GM12891 (cell line): ENCODE measurements around the gene JAGN1.
"Not testable (repeated sequence)": the region's sequence is repeated elsewhere in the genome, so short reads cannot be mapped to it uniquely, and the experiment has no call there.

ENCODE experiments used
- DNase-seq: peaks from one replicate; pipeline ENCODE4 v3.0.0; 2011; ENCODE audit warnings: low spot score; ENCODE audit not compliant: insufficient read length
- FAIRE-seq: peaks from 2 replicates; lab custom pipeline; 2011; peaks lifted over from hg19 to GRCh38; lab: Jason Lieb, UNC
- PAX5 ChIP-seq: IDR thresholded peaks from 2 replicates; pipeline ENCODE4 v1.6.1; 2011; ENCODE audit warnings: low read length, moderate library complexity, mild to moderate bottlenecking; ENCODE audit not compliant: insufficient read depth, severe bottlenecking
- POLR2A ChIP-seq: IDR thresholded peaks from 2 replicates; pipeline ENCODE4 v1.6.1; 2011; ENCODE audit warnings: low read depth, low read length, control low read depth
- POLR2AphosphoS5 ChIP-seq: IDR thresholded peaks from 2 replicates; pipeline ENCODE4 v1.6.1; 2011; ENCODE audit warnings: low read depth, low read length, control low read depth
- POU2F2 ChIP-seq: IDR thresholded peaks from 2 replicates; pipeline ENCODE4 v1.6.1; 2011; ENCODE audit warnings: low read depth, mild to moderate bottlenecking, control low read depth, low read length, moderate library complexity
- SPI1 ChIP-seq: IDR thresholded peaks from 2 replicates; pipeline ENCODE4 v1.6.1; 2011; ENCODE audit warnings: low read depth, low read length, control low read depth
- TAF1 ChIP-seq: IDR thresholded peaks from 2 replicates; pipeline ENCODE4 v1.6.1; 2011; ENCODE audit warnings: low read depth, low read length, control low read depth

JAGN1 gene

DNA sequence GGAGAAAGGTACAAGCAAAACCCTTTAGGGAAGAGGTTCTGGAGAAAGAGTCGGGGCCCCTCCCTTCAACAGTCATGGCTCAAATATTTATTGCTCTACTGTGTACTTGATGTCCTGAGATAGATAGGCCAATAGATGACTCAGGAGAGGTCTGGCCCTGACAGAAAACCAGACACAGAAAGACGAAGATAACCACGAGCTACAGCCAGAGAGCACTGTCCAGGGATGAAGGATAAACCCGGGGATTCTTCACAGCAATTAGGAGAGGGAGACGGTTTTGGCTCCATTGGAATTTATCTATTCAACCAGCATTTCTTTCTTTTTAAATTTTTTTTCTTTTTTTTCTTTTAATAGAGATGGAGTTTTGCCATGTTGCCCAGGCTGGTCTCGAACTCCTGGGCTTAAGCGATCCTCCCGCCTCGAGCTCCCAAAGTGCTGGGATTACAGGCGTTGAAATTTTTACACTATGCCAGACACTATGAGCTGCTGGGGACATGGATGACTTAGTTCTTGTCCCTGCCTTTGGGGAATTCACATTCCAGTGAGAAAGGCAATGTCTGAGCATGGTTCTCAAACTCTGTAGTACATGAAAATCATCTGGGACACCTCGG is 5.8 kb upstream of the JAGN1 start:
- TF ChIP-seq POLR2AphosphoS5 (no peak), POLR2A (no peak), POU2F2 (no peak), PAX5 (no peak), TAF1 (no peak), SPI1 (no peak)
- FAIRE-seq, result no peak
- DNase-seq, result no peak

DNA sequence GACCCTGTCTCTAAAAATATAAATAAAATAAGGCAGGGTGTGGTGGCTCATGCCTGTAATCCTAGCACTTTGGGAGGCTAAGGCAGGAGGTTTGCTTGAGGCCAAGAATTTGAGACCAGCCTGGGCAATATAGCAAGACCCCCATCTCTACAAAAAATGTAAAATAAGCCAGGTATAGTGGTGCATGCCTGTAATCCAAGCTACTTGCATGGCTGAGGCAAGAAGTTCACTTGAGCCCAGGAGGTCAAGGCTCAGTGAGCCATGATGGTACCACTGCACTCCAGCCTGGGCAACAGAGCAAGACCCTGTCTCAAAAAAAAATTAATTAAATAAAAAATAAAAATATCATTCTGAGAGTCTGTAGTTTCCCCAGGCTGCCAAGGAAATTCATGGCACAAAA is 4.1 kb upstream of the JAGN1 start:
- FAIRE-seq (no peak), DNase-seq (no peak)
- no peak for TF ChIP-seq POU2F2
- TF ChIP-seq POLR2A, result no peak
- TF ChIP-seq PAX5, result no peak
- no peak for TF ChIP-seq SPI1
- TF ChIP-seq POLR2AphosphoS5, result no peak
- no peak for TF ChIP-seq TAF1

DNA sequence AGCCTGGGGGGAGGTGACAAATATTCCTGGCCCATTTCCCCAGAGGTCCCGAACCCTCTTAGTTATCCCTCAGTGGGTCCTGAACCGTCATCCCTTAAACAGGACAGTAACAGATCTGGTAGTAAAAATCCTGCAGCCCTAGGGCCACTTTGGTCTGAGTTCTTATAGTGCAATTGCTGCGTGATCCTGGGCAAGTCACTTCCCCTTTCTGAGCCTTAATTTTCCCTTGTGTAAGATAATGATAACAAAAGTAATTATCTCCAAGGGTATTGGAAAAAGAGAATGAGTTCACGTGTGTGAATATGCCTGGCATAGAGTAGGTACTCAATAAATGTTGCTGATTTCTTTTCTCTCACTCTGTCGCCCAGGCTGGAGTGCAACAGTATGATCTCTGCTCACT is 2.9 kb upstream of the JAGN1 start:
- FAIRE-seq (no peak), DNase-seq (no peak)
- no peak for TF ChIP-seq POU2F2
- TF ChIP-seq TAF1, result no peak
- no peak for TF ChIP-seq POLR2A
- no peak for TF ChIP-seq POLR2AphosphoS5
- TF ChIP-seq PAX5, result no peak
- peak; percentile 63 for TF ChIP-seq SPI1

DNA sequence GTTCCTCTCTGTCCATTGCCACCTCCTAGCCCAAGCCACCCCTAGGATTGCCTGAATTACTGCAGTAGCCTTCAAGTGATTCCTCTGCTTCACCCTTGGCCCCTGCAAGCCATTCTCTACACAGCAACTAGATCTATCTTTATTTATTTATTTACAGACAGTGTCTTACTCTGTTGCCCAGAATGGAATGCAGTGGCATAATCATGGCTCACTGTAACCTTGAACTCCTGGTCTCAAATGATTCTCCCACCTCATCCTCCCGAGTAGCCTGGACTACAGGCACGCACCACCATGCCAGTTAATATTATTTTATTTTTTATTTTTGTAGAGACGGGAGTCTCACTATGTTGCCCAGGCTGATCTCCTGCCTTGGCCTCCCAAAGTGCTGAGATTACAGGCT is 1.9 kb upstream of the JAGN1 start:
- DNase-seq (no peak), FAIRE-seq (no peak)
- TF ChIP-seq SPI1, result no peak
- no peak for TF ChIP-seq POU2F2
- TF ChIP-seq TAF1, result no peak
- TF ChIP-seq POLR2AphosphoS5, result no peak
- TF ChIP-seq POLR2A, result no peak
- no peak for TF ChIP-seq PAX5

DNA sequence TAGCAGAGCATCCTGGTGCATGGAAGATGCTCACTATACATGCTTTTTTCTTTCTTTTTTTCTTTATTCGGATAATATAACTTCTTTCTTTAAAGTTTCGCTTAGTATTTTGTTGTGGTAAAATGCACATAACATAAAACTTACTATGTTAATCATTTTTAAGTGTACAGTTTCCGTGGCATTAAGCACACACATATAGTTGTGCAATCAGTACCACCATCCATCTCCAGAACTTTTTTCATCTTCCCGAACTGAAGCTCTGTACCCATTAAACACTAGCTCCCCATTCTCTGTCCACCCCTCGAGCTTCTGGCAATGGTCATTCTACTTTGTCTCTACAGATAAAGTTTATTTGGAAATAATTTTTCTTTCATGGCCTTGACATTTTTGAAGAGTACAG is 1.0 kb upstream of the JAGN1 start:
- FAIRE-seq, result no peak
- no peak for DNase-seq
- no peak for TF ChIP-seq POLR2A
- no peak for TF ChIP-seq SPI1
- no peak for TF ChIP-seq PAX5
- no peak for TF ChIP-seq POLR2AphosphoS5
- no peak for TF ChIP-seq POU2F2
- TF ChIP-seq TAF1, result no peak

DNA sequence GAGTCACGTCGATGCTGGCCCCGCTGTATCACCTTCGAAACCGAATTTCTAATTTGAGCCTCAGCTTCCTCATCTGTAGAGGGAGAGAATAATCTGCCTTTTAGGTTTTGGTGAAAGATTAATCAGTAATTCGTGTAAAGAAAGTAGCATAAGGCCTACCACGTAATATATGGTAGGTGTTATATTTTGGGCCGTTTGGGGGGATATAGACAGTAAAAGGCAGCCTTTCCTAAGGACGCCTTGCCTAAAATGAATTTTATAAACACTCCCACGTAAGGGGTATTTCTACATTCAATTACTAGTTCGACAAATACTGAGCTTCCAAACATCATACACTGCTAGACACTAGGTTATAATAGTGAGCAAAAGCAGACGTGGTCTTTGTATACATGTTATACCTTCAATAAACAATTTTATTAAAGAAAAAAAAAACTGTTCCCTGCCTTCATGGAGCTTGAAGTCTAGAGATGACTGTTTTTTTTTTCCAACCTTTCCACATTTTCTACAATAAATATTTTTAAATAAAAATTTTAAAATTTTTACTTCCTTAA is 737 bp downstream of the JAGN1 start:
- no peak for DNase-seq
- no peak for TF ChIP-seq TAF1
- no peak for TF ChIP-seq POLR2AphosphoS5
- no peak for TF ChIP-seq POLR2A
- TF ChIP-seq PAX5, result no peak
- TF ChIP-seq POU2F2, result no peak
- TF ChIP-seq SPI1, result no peak
- FAIRE-seq, result peak; percentile 16

DNA sequence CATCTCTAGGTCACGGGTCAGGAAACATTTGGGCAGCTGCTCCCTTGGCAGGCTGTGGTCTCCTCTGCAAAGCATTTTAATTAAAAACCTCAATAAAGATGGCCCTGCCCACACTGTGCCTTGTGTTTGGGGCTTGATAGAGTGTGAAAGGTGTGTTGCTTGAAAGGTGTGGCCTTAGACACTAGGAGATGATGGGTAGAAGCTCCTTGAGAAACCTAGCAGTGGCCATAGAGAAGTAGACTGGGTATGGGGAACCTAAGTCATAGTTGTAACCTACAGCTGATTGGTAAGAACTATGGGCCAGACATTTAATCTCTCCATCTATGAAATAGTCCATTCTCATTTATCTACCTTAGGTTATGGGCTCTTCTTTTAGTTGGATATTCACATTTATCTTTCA is 3.3 kb downstream of the JAGN1 start:
- FAIRE-seq (no peak), DNase-seq (no peak)
- no peak for TF ChIP-seq POLR2A
- no peak for TF ChIP-seq POLR2AphosphoS5
- no peak for TF ChIP-seq POU2F2
- no peak for TF ChIP-seq PAX5
- TF ChIP-seq SPI1, result no peak
- TF ChIP-seq TAF1, result no peak

DNA sequence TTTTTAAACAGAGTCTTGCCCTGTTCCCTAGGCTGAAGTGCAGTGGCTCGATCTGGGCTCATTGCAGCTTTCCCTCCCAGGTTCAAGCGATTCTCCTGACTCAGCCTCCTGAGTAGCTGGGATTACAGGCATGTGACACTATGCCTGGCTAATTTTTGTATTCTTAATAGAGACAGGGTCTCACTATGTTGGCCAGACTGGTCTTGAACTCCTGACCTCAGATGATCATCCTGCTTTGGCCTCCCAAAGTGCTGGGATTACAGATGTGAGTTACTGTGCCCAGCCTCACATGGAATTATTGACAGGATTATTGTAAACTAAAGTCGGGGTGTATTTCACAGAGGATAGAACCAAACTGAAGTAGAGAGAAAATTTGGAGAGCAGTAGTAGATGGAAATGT is 5.3 kb downstream of the JAGN1 start:
- DNase-seq, FAIRE-seq: not testable (repeated sequence)

DNA sequence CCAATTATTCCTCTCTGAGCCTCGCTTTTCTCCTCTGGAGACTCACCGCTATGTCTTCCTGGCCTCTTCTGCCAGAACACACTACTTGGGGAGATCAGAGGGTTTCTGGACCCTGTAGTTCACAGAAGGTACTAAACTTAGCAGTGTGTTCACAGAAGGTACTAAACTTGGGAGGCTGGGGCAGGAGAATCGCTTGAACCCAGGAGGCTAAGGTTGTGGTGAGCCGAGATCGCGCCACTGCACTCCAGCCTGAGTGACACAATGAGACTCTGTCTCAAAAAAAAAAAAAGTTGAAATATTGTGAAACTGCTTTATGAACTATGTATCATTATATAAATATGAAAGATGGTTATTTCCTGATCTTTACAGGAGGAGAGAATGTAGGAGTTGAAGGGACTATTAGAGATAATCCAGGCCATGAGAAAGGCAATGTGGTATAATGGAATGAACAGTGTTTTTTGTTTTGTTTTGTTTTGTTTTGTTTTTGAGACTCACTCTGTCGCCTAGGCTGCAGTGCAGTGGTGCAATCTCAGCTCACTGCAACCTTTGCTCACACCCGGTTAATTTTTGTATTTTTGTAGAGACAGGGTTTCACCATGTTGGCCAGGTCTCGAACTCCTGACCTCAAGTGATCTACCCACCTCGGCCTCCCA is 6.5 kb downstream of the JAGN1 start:
- not testable (repeated sequence) for DNase-seq, FAIRE-seq

DNA sequence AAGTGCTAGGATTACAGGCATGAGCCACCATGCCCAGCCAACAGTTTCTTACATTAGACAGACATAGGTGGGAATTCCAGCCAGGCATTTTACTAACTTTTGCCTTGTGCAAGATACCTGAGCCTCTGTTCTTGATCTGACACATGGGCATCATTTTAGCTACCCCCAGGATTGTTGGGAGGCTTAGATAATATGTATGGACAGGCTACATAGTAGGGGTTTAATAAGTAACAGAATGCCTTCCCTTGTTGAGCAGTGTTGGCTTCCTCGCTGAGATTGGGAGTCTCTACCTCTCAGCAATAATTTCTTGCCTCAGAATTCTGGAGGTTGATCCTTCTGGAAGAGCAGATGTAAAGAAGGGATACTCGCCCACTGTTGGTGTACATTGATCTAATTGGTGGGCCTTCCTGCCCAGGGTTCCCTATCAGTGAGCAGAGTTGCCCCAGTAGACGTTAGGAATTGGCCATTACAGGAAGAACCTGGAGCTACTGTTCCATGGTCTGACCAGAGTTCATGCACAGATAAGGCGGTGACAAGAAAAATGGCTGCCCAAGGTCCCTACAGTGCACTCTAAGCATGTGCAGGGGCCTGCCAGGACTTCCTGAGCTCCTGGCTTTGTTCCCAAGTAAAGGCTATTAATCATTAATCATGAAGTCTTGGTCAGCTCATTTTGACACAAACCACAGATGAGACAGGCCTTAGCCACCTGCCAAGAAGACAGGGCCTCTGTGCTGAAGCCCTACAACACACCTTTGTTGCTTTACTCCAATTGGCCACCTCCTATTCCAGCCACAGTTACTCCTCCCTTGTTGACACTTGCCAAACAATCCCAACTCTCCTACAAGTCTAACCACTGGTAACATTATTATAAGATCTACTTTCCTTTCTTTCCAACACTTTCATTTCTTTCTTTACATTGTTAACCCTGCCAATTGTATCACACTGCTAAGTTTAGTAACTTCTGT is 7.3 kb downstream of the JAGN1 start:
- TF ChIP-seq TAF1 (no peak), POU2F2 (no peak), PAX5 (no peak), POLR2A (no peak), SPI1 (no peak), POLR2AphosphoS5 (no peak)
- DNase-seq (no peak), FAIRE-seq (no peak)
